ENCODE data around the gene KDM4C. TPM values are rescaled to one million over a fixed set of nuclear protein-coding genes. Genes with fewer than 3 reads are reported as not detected.

Gene KDM4C
- total RNA-seq, 5 donors from 2014 or later (not counting 1 experiment from before 2014, with no cell fraction given), result 66.4 to 107 (median 76.0) TPM

DNA sequence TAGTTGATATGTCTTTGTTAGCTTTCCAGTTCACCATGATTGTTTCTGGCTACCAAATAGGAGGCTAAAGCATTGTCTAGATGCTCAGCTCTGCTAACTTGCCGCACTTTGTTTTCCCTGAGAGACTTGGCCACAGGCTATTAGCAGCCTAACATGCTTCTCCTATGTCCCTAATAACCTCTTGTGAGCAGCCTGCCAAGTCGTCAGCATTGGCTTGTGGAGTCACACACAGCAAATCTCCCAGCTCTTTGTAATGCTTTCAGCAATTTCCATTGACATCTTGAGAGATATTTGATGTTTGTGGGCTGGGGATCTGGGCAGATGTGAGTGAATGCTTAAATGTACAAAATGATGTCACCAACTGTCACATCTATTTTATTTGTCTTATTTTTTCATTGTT is 346.9 kb downstream of the KDM4C start:
- H3K36me3 Mint-ChIP-seq, result peaks cover 64% of the 10 kb centered on the region
- H3K9me3 Mint-ChIP-seq, result peaks cover 0 to under 1% (median 0%) of the 10 kb centered on the region in 3 donors
- DNase-seq, result no peak
- Histone ChIP-seq H3K36me3 (ENCODE audit: control insufficient read depth in 2 of 2, extremely low read depth in 1 of 2, insufficient read depth in 1 of 2, low read length in 1 of 2) (peaks cover 9 to 26% of the 10 kb centered on the region in 2 donors), H3K4me3 (ENCODE audit: control insufficient read depth in 1 of 2, extremely low read depth in 1 of 2, low read length in 1 of 2) (no peak overlapping the region), H3K27ac (ENCODE audit: low read length) (no peak overlapping the region), H3K27me3 (replicated peaks in 1 of 2; ENCODE audit: control insufficient read depth in 2 of 2, extremely low read depth in 1 of 2, insufficient read depth in 2 of 2, low read length in 1 of 2) (no peaks in the 10 kb centered on the region), H3K9me3 (no peaks in the 10 kb centered on the region), H3K4me1 (ENCODE audit: control insufficient read depth in 1 of 2, extremely low read depth in 1 of 2, insufficient read depth in 2 of 2, low read length in 2 of 2) (no peaks in the 10 kb centered on the region)
- ChIA-PET POLR2A (no interaction called here), CTCF (no interaction called here)
- peaks cover 0 to 5% (median 0%) of the 10 kb centered on the region in 3 donors for H3K4me1 Mint-ChIP-seq
- 100% methylated on average over 1 of the region's 2 CpGs for WGBS (ENCODE audit: insufficient coverage)
- ATAC-seq (replicated peaks in 1 of 4), result no peak
- no peaks in the 10 kb centered on the region for H3K27me3 Mint-ChIP-seq
- no peak overlapping the region for H3K4me3 Mint-ChIP-seq
- no peak overlapping the region for H3K27ac Mint-ChIP-seq

DNA sequence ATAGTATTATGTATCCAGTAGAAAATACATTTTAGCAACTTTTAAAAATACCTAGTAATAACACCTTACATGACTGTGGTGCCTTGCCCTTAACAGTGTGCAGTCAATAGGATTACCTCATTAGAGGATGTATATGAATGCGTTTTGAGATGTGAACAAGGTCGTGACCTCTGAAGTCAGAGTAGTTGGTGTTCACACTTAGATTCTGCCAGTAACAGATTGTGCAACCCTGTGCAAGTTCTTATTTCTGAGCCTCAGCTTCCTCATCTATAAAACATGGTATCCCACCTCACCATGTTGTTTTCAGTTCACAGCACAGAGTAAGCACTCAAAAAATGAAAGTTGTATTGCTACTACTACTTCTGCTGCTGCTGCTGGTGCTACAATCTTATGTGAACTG is 347.3 kb downstream of the KDM4C start:
- POLR2A ChIA-PET, result no interaction called here
- DNase-seq, result no peak
- 100% methylated on average over 2 of the region's 2 CpGs for WGBS (ENCODE audit: insufficient coverage)
- peaks cover 9 to 26% of the 10 kb centered on the region in 2 donors for H3K36me3 ChIP-seq (ENCODE audit: control insufficient read depth in 2 of 2, extremely low read depth in 1 of 2, insufficient read depth in 1 of 2, low read length in 1 of 2)
- no peak overlapping the region for H3K4me3 Mint-ChIP-seq
- H3K9me3 ChIP-seq, result no peaks in the 10 kb centered on the region
- peaks cover 0 to 5% (median 0%) of the 10 kb centered on the region in 3 donors for H3K4me1 Mint-ChIP-seq
- no peak overlapping the region for H3K27ac Mint-ChIP-seq
- CTCF ChIA-PET, result no interaction called here
- H3K27me3 Mint-ChIP-seq, result no peaks in the 10 kb centered on the region
- H3K27ac ChIP-seq (ENCODE audit: low read length), result no peak overlapping the region
- no peaks in the 10 kb centered on the region for H3K9me3 Mint-ChIP-seq
- no peaks in the 10 kb centered on the region for H3K4me1 ChIP-seq (ENCODE audit: control insufficient read depth in 1 of 2, extremely low read depth in 1 of 2, insufficient read depth in 2 of 2, low read length in 2 of 2)
- H3K27me3 ChIP-seq (replicated peaks in 1 of 2; ENCODE audit: control insufficient read depth in 2 of 2, extremely low read depth in 1 of 2, insufficient read depth in 2 of 2, low read length in 1 of 2), result no peaks in the 10 kb centered on the region
- no peak for ATAC-seq (replicated peaks in 1 of 4)
- H3K4me3 ChIP-seq (ENCODE audit: control insufficient read depth in 1 of 2, extremely low read depth in 1 of 2, low read length in 1 of 2), result no peak overlapping the region
- H3K36me3 Mint-ChIP-seq, result peaks cover 68% of the 10 kb centered on the region

DNA sequence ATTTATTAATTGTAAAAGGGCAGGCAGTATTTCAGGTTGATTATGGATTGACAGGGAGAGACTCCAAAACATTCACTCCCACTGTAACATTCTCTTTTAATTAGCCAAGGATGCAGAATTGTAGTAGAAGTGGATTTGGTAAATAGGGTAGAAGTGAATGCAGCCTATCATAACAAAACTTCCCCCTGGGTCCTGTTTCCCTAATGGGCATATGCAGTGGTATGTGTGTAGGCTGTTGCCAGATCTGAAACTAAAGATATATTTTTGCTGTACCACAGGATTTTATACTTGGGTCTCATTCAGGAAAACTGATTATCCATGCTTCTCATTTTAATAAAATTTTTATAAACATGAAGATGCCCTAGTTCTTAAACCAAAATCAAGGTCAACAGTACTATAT is 351.2 kb downstream of the KDM4C start:
- ATAC-seq (replicated peaks in 1 of 4) (no peak), DNase-seq (no peak)
- Mint-ChIP-seq H3K4me3 (no peak overlapping the region), H3K4me1 (peaks cover 0 to 10% (median 7%) of the 10 kb centered on the region in 3 donors), H3K9me3 (no peaks in the 10 kb centered on the region), H3K36me3 (peaks cover 76% of the 10 kb centered on the region), H3K27ac (no peak overlapping the region), H3K27me3 (no peaks in the 10 kb centered on the region)
- ChIA-PET CTCF (no interaction called here), POLR2A (no interaction called here)
- Histone ChIP-seq H3K36me3 (ENCODE audit: control insufficient read depth in 2 of 2, extremely low read depth in 1 of 2, insufficient read depth in 1 of 2, low read length in 1 of 2) (peaks cover 3 to 29% of the 10 kb centered on the region in 2 donors), H3K27me3 (replicated peaks in 1 of 2; ENCODE audit: control insufficient read depth in 2 of 2, extremely low read depth in 1 of 2, insufficient read depth in 2 of 2, low read length in 1 of 2) (no peaks in the 10 kb centered on the region), H3K4me3 (ENCODE audit: control insufficient read depth in 1 of 2, extremely low read depth in 1 of 2, low read length in 1 of 2) (no peak overlapping the region), H3K4me1 (ENCODE audit: control insufficient read depth in 1 of 2, extremely low read depth in 1 of 2, insufficient read depth in 2 of 2, low read length in 2 of 2) (no peaks in the 10 kb centered on the region), H3K9me3 (no peaks in the 10 kb centered on the region), H3K27ac (ENCODE audit: low read length) (no peak overlapping the region)

DNA sequence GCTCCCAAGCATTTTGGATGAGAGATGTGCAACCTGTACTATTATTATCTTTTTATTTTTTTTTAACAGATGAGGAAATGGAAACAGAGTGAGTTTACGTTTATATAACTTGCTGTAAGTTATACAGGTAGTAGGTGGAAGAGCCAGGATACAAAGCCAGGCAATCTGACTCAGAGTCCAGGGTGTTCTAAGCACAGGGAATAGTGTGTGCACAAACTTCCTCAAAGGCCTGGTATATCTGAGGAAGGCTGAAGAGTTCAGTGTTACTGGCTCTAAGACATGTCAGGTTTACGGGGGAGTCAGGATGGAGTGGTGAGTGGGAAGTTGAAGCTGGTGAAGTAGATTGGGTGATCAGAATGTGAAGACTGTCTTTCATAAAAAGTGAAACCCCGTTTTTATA is 353.6 kb downstream of the KDM4C start:
- Histone ChIP-seq H3K4me3 (ENCODE audit: control insufficient read depth in 1 of 2, extremely low read depth in 1 of 2, low read length in 1 of 2) (no peak overlapping the region), H3K27ac (ENCODE audit: low read length) (no peak overlapping the region), H3K4me1 (ENCODE audit: control insufficient read depth in 1 of 2, extremely low read depth in 1 of 2, insufficient read depth in 2 of 2, low read length in 2 of 2) (no peaks in the 10 kb centered on the region), H3K9me3 (no peaks in the 10 kb centered on the region), H3K36me3 (ENCODE audit: control insufficient read depth in 2 of 2, extremely low read depth in 1 of 2, insufficient read depth in 1 of 2, low read length in 1 of 2) (peaks cover 0 to 14% of the 10 kb centered on the region in 2 donors), H3K27me3 (replicated peaks in 1 of 2; ENCODE audit: control insufficient read depth in 2 of 2, extremely low read depth in 1 of 2, insufficient read depth in 2 of 2, low read length in 1 of 2) (no peaks in the 10 kb centered on the region)
- peaks cover 2 to 10% (median 10%) of the 10 kb centered on the region in 3 donors for H3K4me1 Mint-ChIP-seq
- no peaks in the 10 kb centered on the region for H3K9me3 Mint-ChIP-seq
- no peak for ATAC-seq (replicated peaks in 1 of 4)
- 100% methylated on average over 1 of the region's 3 CpGs for WGBS (ENCODE audit: insufficient coverage)
- peaks cover 68% of the 10 kb centered on the region for H3K36me3 Mint-ChIP-seq
- no peak overlapping the region for H3K4me3 Mint-ChIP-seq
- no peak overlapping the region for H3K27ac Mint-ChIP-seq
- CTCF ChIA-PET, result no interaction called here
- H3K27me3 Mint-ChIP-seq, result no peaks in the 10 kb centered on the region
- no peak for DNase-seq
- POLR2A ChIA-PET, result no interaction called here

DNA sequence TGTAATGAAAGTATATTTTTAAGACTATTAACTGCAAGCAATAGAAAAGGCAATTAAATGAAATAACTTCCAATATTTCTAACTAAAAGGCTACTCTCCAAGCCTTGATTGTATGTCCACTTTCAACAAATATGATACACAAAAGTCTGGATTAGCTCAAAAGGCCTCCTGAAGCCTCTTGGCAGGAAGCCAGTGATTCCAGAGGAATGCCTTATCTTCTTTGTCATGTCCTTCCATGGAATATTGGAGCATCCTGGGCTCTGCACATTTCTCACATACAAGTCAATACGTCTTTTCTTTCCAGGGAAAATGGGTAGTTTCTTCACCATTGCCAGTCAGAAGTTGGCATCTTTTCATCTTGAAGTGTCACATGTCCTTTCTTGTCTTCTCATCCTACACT is 357.8 kb downstream of the KDM4C start:
- ATAC-seq (replicated peaks in 1 of 4), result no peak
- no peaks in the 10 kb centered on the region for H3K27me3 Mint-ChIP-seq
- H3K4me3 Mint-ChIP-seq, result no peak overlapping the region
- peaks cover 0 to 14% of the 10 kb centered on the region in 2 donors for H3K36me3 ChIP-seq (ENCODE audit: control insufficient read depth in 2 of 2, extremely low read depth in 1 of 2, insufficient read depth in 1 of 2, low read length in 1 of 2)
- peaks cover 67% of the 10 kb centered on the region for H3K36me3 Mint-ChIP-seq
- H3K27ac Mint-ChIP-seq, result no peak overlapping the region
- H3K9me3 ChIP-seq, result no peaks in the 10 kb centered on the region
- H3K27ac ChIP-seq (ENCODE audit: low read length), result no peak overlapping the region
- no peaks in the 10 kb centered on the region for H3K9me3 Mint-ChIP-seq
- DNase-seq, result no peak
- 100% methylated on average over 1 of the region's 1 CpG for WGBS (ENCODE audit: insufficient coverage)
- no peaks in the 10 kb centered on the region for H3K4me1 ChIP-seq (ENCODE audit: control insufficient read depth in 1 of 2, extremely low read depth in 1 of 2, insufficient read depth in 2 of 2, low read length in 2 of 2)
- H3K27me3 ChIP-seq (replicated peaks in 1 of 2; ENCODE audit: control insufficient read depth in 2 of 2, extremely low read depth in 1 of 2, insufficient read depth in 2 of 2, low read length in 1 of 2), result no peaks in the 10 kb centered on the region
- POLR2A ChIA-PET, result no interaction called here
- CTCF ChIA-PET, result no interaction called here
- H3K4me1 Mint-ChIP-seq, result peaks cover 20 to 32% (median 32%) of the 10 kb centered on the region in 3 donors
- no peak overlapping the region for H3K4me3 ChIP-seq (ENCODE audit: control insufficient read depth in 1 of 2, extremely low read depth in 1 of 2, low read length in 1 of 2)

DNA sequence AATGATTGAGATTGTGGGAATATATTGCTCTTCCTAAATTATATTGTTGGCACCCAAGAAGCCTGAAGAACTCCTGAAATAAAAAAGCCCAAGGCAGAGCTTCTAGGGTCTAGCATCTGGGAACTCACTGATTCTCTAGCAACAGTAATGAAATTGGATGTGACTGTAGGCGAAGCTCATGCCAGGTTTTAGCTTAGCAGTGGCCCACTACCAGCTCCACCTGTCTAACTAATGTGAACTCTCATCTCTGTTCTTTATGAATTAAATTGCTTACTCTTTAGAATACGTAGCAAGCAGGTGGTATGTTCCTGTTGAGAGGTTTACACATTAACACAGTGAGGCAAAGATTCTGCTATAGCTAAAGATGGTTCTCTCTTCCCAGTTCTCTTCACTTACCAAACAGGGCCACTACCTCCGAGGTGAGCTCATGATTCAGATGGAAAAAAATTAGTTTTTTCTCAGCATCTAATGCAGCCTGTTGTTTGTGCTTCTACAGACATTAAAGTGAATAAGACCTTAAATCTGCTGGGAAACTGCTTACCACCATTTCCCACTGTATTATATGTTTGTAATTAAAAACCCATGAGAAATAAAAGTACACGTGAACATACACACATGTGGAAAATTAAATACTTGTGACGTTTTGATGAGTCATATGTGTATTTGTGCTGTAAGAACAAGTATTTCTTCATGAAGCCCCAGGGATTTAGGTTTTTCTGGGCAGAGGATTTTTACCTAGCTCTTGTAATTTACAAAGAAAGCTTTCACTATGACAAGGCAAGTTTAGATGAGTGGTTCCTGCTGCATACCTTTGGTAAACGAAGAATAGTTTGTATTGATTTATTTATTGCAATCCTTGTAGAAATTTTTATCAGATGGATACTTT is 360.1 kb downstream of the KDM4C start:
- Mint-ChIP-seq H3K9me3 (no peaks in the 10 kb centered on the region), H3K4me3 (no peak overlapping the region), H3K36me3 (peaks cover 59% of the 10 kb centered on the region), H3K4me1 (peaks cover 23 to 43% (median 39%) of the 10 kb centered on the region in 3 donors), H3K27me3 (no peaks in the 10 kb centered on the region), H3K27ac (no peak overlapping the region)
- H3K9me3 ChIP-seq, result no peaks in the 10 kb centered on the region
- no peak overlapping the region for H3K4me3 ChIP-seq (ENCODE audit: control insufficient read depth in 1 of 2, extremely low read depth in 1 of 2, low read length in 1 of 2)
- DNase-seq, result no peak
- ATAC-seq (replicated peaks in 1 of 4), result no peak
- POLR2A ChIA-PET, result interaction anchor here in 1 of 2 donors (0.7 kb wide), 1 partner anchor 49 kb away, joined by 3 read pairs; no protein-coding TSS in a partner anchor
- peaks cover 2 to 5% of the 10 kb centered on the region in 2 experiments for H3K4me1 ChIP-seq (ENCODE audit: control insufficient read depth in 1 of 2, extremely low read depth in 1 of 2, insufficient read depth in 2 of 2, low read length in 2 of 2)
- no peaks in the 10 kb centered on the region for H3K27me3 ChIP-seq (replicated peaks in 1 of 2; ENCODE audit: control insufficient read depth in 2 of 2, extremely low read depth in 1 of 2, insufficient read depth in 2 of 2, low read length in 1 of 2)
- no peak overlapping the region for H3K27ac ChIP-seq (ENCODE audit: low read length)
- H3K36me3 ChIP-seq (ENCODE audit: control insufficient read depth in 2 of 2, extremely low read depth in 1 of 2, insufficient read depth in 1 of 2, low read length in 1 of 2), result no peaks in the 10 kb centered on the region
- CTCF ChIA-PET, result no interaction called here
- no CpG with 5 or more reads among the region's 6 CpGs for WGBS (ENCODE audit: insufficient coverage)

Measured in T-cell (primary cell).